Loucy (cell line): ENCODE measurements around the gene SEMA3A.

ENCODE experiments used
- CTCF ChIP-seq: fragments of 200-600 bp; sonication (generic); conservative IDR thresholded peaks from 2 replicates; pipeline ENCODE4 v1.5.1; 2014; ENCODE audit warnings: mild to moderate bottlenecking, antibody characterized with exemption, low read length
- EZH2phosphoT487 ChIP-seq: fragments of 200-600 bp; IDR thresholded peaks from 2 replicates; pipeline ENCODE4 v1.6.1; 2018; ENCODE audit warnings: antibody characterized with exemption, mild to moderate bottlenecking, moderate library complexity, borderline replicate concordance

- TF ChIP-seq CTCF, result no peak
- TF ChIP-seq EZH2phosphoT487, result no peak
These were observed 134.6 kb downstream of the SEMA3A start for GRCh38 chr7:84060000-84060399.
